Type B pancreatic cell (in vitro differentiated cells): ENCODE data around the gene SLC38A3. TPM values are rescaled to one million over a fixed set of nuclear protein-coding genes. Genes with fewer than 3 reads are reported as not detected.

Source experiments
- DNase-seq: peaks from one replicate; pipeline ENCODE4 v3.0.0; 2021; ENCODE audit warnings: mixed read lengths; ENCODE audit not compliant: unreplicated experiment; ENCODE audit errors: extremely low spot score
- H3K27ac Mint-ChIP-seq: 2 replicates; pipeline ENCODE4 v1.8.0; 2021; ENCODE audit warnings: mild to moderate bottlenecking, mixed read lengths
- H3K27me3 Mint-ChIP-seq: 2 replicates; pipeline ENCODE4 v1.8.0; 2021; ENCODE audit warnings: mixed read lengths
- H3K36me3 Mint-ChIP-seq: 2 replicates; pipeline ENCODE4 v1.8.0; 2021; ENCODE audit warnings: mixed read lengths
- H3K4me1 Mint-ChIP-seq: one replicate; pipeline ENCODE4 v1.8.0; 2021; ENCODE audit warnings: mixed read lengths; ENCODE audit not compliant: unreplicated experiment
- H3K4me3 Mint-ChIP-seq: 2 replicates; pipeline ENCODE4 v1.8.0; 2021; ENCODE audit warnings: mild to moderate bottlenecking, mixed read lengths
- H3K9me3 Mint-ChIP-seq: 2 replicates; pipeline ENCODE4 v1.8.0; 2021; ENCODE audit warnings: mixed read lengths
- total RNA-seq: library from RNA; stranded (reverse); gene quantifications from 2 replicates; pipeline ENCODE4 v1.2.1, GENCODE V29; 2021; ENCODE audit warnings: low replicate concordance
- TF ChIP-seq, protein P1 (sequence below): fragments of 200-600 bp; sonication (generic); conservative IDR thresholded peaks from 2 replicates; pipeline ENCODE4 v1.5.0; 2021; ENCODE audit warnings: antibody characterized with exemption, mild to moderate bottlenecking

SLC38A3 gene
- total RNA-seq, 1 donor from 2014 or later = 6.0 TPM

DNA sequence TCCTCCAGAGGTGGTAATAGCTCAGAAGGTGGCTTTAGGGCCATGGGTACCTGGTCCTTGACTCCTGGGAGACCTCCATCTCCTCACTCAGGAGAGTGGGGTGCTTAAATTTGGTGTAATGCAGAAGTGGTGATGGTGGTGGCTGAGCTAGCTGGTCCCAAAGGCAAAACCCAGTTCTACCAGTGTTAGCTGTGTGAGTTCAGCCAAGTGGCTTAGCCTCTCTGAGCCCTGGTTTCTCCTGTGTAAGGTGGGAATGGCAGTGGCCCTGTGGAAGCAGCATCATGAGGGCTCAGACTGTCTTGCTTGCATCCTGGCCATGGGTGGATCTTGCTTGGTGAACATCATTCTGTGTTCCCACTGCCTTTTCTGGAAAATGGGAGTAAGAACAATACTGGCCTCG is 40.6 kb upstream of the SLC38A3 start:
- H3K4me3 Mint-ChIP-seq = no peak overlapping the region
- DNase-seq = no peak
- peaks cover 16% of the 10 kb centered on the region for H3K36me3 Mint-ChIP-seq
- TF ChIP-seq, protein P1, sequence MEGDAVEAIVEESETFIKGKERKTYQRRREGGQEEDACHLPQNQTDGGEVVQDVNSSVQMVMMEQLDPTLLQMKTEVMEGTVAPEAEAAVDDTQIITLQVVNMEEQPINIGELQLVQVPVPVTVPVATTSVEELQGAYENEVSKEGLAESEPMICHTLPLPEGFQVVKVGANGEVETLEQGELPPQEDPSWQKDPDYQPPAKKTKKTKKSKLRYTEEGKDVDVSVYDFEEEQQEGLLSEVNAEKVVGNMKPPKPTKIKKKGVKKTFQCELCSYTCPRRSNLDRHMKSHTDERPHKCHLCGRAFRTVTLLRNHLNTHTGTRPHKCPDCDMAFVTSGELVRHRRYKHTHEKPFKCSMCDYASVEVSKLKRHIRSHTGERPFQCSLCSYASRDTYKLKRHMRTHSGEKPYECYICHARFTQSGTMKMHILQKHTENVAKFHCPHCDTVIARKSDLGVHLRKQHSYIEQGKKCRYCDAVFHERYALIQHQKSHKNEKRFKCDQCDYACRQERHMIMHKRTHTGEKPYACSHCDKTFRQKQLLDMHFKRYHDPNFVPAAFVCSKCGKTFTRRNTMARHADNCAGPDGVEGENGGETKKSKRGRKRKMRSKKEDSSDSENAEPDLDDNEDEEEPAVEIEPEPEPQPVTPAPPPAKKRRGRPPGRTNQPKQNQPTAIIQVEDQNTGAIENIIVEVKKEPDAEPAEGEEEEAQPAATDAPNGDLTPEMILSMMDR = no peak
- peak overlapping the region; percentile 39 for H3K27ac Mint-ChIP-seq
- no peaks in the 10 kb centered on the region for H3K9me3 Mint-ChIP-seq
- H3K27me3 Mint-ChIP-seq = no peaks in the 10 kb centered on the region
- peaks cover 48% of the 10 kb centered on the region for H3K4me1 Mint-ChIP-seq

GRCh38 chr3:50164984-50165909 is 39.8 kb upstream of the SLC38A3 start:
- H3K4me1 Mint-ChIP-seq = peaks cover 41% of the 10 kb centered on the region
- DNase-seq = no peak
- TF ChIP-seq, protein P1 = no peak
- H3K27me3 Mint-ChIP-seq = no peaks in the 10 kb centered on the region
- H3K9me3 Mint-ChIP-seq = no peaks in the 10 kb centered on the region
- H3K4me3 Mint-ChIP-seq = no peak overlapping the region
- peaks cover 9% of the 10 kb centered on the region for H3K36me3 Mint-ChIP-seq
- no peak overlapping the region for H3K27ac Mint-ChIP-seq

GRCh38 chr3:50165910-50166538 is 39.0 kb upstream of the SLC38A3 start:
- no peak for DNase-seq
- H3K27ac Mint-ChIP-seq = no peak overlapping the region
- H3K4me1 Mint-ChIP-seq = peaks cover 40% of the 10 kb centered on the region
- no peaks in the 10 kb centered on the region for H3K27me3 Mint-ChIP-seq
- TF ChIP-seq, protein P1 = no peak
- no peak overlapping the region for H3K4me3 Mint-ChIP-seq
- no peaks in the 10 kb centered on the region for H3K9me3 Mint-ChIP-seq
- H3K36me3 Mint-ChIP-seq = peaks cover 9% of the 10 kb centered on the region

DNA sequence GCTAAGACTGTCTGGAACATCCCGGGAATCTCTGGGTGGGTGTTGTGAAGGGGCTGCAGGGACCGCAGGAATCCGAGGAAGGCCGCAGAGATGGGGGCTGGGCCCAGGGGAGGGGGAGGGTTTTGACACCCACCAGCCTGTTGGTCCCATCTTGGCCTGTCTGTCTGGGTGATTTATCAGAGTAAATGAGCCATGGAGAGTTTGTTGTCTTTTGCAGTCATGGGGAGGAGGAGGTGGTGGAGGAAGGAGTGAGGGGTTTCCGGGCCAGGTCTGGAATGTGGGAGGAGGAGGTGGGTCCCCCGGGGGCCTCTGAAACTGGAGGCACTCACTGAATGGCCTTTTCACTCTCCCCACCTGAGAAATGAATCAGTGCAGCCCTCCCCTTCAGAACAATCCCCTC is 38.5 kb upstream of the SLC38A3 start:
- peak overlapping the region; percentile 77 for H3K27ac Mint-ChIP-seq
- peaks cover 9% of the 10 kb centered on the region for H3K36me3 Mint-ChIP-seq
- TF ChIP-seq, protein P1 = no peak
- no peaks in the 10 kb centered on the region for H3K27me3 Mint-ChIP-seq
- peak overlapping the region; percentile 67 for H3K4me3 Mint-ChIP-seq
- H3K4me1 Mint-ChIP-seq = peaks cover 37% of the 10 kb centered on the region
- no peak for DNase-seq
- H3K9me3 Mint-ChIP-seq = no peaks in the 10 kb centered on the region

DNA sequence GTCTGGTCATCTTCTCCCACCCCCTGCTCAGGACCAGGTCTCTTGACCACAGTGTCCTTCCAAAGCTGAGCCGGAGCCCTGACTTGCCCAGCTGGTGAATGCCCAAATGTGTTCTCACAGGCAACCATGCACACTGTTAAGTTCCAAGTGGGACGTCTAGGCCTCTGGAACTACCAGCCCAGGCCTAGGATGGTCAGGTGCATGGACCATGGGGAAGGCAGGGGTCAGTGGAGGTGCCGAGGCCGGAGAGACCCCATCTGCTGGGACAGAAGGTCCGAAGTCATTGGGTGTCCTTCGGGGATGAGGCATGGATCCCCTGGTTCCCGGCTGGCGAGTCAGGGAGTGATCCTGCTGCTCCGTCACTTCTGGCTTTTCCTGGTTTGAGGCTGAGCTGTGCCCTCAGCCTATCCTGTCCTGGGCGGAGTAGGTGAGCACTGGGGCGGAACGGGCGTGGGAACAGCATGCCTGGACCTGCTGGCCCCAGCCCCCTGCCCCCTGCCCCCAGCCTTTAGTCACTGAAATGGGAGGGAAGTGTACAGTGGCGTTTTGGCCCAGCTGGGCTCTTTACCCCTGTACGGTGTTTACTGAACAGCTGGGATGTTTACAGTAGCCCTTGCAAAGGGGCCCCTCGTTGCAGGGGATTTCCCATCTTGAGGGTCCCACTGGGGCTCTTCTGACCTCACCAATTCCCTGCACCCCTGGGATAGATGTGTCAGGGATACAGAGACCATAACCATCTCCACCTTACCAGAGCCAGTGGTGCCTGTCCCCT is 37.8 kb upstream of the SLC38A3 start:
- H3K9me3 Mint-ChIP-seq = no peaks in the 10 kb centered on the region
- no peak for DNase-seq
- no peaks in the 10 kb centered on the region for H3K27me3 Mint-ChIP-seq
- H3K4me1 Mint-ChIP-seq = peaks cover 36% of the 10 kb centered on the region
- H3K36me3 Mint-ChIP-seq = peaks cover 9% of the 10 kb centered on the region
- peak overlapping the region; percentile 77 for H3K27ac Mint-ChIP-seq
- TF ChIP-seq, protein P1 = no peak
- H3K4me3 Mint-ChIP-seq = peak overlapping the region; percentile 67
